ENCODE results near the gene MAD1L1. TPM values are rescaled to one million over a fixed set of nuclear protein-coding genes. Genes with fewer than 3 reads are reported as not detected.

MAD1L1 gene
- total RNA-seq, 1 experiment from 2014 or later, result 38.5 TPM

DNA sequence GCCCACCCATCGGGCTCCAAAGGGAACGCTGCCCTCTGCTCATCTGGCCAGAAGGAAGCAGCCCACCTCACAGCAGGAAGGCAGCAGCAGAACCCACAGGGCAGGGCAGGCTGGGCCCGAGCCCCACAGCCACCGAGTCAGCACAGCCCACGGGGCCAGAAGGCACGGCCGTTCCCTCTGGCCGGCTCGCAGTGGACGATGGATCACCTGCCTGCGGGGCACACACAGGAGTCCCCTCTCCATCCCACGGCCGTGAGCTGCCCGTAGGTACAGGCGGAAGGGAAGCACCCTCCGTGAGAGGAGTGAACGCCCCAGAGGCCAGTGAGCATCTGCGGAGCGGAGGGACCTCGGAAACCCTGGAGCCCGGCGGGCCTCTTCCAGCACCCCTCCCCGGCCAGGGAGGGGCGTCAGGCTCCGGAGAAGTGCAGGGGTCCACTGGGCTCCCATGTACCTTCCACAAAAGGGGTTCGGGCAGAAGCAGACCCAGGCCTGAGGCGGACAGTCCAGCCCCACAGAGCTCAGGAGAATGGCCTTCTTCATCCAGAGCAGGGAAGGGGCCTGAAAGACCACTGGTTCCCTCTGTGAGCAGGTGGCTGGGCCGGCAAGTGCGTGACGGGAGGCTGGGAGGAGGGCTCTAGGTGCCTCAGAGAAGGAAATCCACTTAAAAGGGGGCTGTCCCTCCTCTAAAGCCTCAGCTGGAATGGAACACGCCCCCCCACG is 20.9 kb upstream of the MAD1L1 start:
- Histone ChIP-seq H3K36me3 (ENCODE audit: control insufficient read depth in 1 of 2, insufficient read depth in 2 of 2, low read length in 2 of 2) (no peaks in the 10 kb centered on the region), H4K20me1 (ENCODE audit: insufficient read depth) (no peaks in the 10 kb centered on the region), H3K4me2 (ENCODE audit: low read length) (no peak overlapping the region), H3K27ac (ENCODE audit: low read depth, low read length) (no peak overlapping the region), H3K9ac (ENCODE audit: low read length) (no peak overlapping the region), H3K79me2 (ENCODE audit: insufficient read depth, low read length) (no peaks in the 10 kb centered on the region), H3K9me3 (ENCODE audit: control insufficient read depth in 1 of 2, insufficient read depth in 1 of 2, low read depth in 1 of 2, low read length in 2 of 2) (no peaks in the 10 kb centered on the region), H3K9me2 (ENCODE audit: insufficient read depth) (no peaks in the 10 kb centered on the region), H2AFZ (ENCODE audit: low read depth, low read length, poor library complexity, severe bottlenecking) (no peak overlapping the region), H3K4me3 (replicated peaks in 1 of 2; ENCODE audit: low read depth in 1 of 2, low read length in 2 of 2) (no peak overlapping the region), H3K27me3 (ENCODE audit: insufficient read depth, low read length) (no peaks in the 10 kb centered on the region), H3K4me1 (ENCODE audit: control insufficient read depth in 1 of 2, insufficient read depth in 2 of 2, low read length in 2 of 2) (peaks cover 6 to 20% of the 10 kb centered on the region in 2 experiments; a peak in 3 of 4 replicates)
- RAD21 ChIA-PET (ENCODE audit: low non-redundant PET in 1 of 2, low total read pairs in 2 of 2, uncharacterized antibody in 2 of 2, unreplicated experiment in 2 of 2), result no interaction called here
- ATAC-seq (no peak), DNase-seq (ENCODE audit: low read depth, low spot score) (no peak)
- TF ChIP-seq CEBPB (IDR thresholded peaks at IDR 0.05; ENCODE audit: low read depth), result no peak
- no peak for TF ChIP-seq EZH2 (IDR thresholded peaks at IDR 0.05)
- TF ChIP-seq CBX3 (IDR thresholded peaks at IDR 0.05; ENCODE audit: low read depth), result no peak
- BruUV-seq (replicated peaks), result no TSS peak
- intact Hi-C loops (cut with micrococcal nuclease), result no loop called here
- CTCF ChIA-PET, result no interaction called here
- POLR2A ChIA-PET, result no interaction called here

DNA sequence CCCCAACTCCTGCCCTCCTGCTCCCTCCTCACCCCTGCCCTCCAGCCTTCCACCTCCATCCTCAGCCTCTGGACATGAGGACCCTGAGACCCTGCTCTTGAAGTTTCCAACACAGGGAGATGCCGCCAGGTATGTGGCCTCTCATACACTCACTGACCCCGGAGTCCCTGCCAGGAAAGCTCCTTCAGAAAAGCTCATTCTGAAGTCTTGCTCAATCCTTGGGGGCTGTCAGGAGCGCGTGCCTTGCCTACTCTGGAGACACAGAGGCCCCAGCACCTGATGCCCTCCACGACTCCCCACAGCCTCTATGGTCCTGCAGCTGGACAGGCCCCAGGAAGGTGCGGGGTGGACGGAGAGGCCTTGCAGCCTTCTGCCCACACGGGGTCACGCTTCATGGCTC is 20.3 kb upstream of the MAD1L1 start:
- Histone ChIP-seq H3K9me2 (ENCODE audit: insufficient read depth) (no peaks in the 10 kb centered on the region), H3K36me3 (ENCODE audit: control insufficient read depth in 1 of 2, insufficient read depth in 2 of 2, low read length in 2 of 2) (no peaks in the 10 kb centered on the region), H3K9me3 (ENCODE audit: control insufficient read depth in 1 of 2, insufficient read depth in 1 of 2, low read depth in 1 of 2, low read length in 2 of 2) (no peaks in the 10 kb centered on the region), H3K79me2 (ENCODE audit: insufficient read depth, low read length) (no peaks in the 10 kb centered on the region), H3K4me3 (replicated peaks in 1 of 2; ENCODE audit: low read depth in 1 of 2, low read length in 2 of 2) (no peak overlapping the region), H3K27ac (ENCODE audit: low read depth, low read length) (no peak overlapping the region), H2AFZ (ENCODE audit: low read depth, low read length, poor library complexity, severe bottlenecking) (no peak overlapping the region), H3K4me1 (ENCODE audit: control insufficient read depth in 1 of 2, insufficient read depth in 2 of 2, low read length in 2 of 2) (peaks cover 6 to 20% of the 10 kb centered on the region in 2 experiments; a peak in 3 of 4 replicates), H3K27me3 (ENCODE audit: insufficient read depth, low read length) (no peaks in the 10 kb centered on the region), H3K4me2 (ENCODE audit: low read length) (no peak overlapping the region), H4K20me1 (ENCODE audit: insufficient read depth) (no peaks in the 10 kb centered on the region), H3K9ac (ENCODE audit: low read length) (no peak overlapping the region)
- no TSS peak for BruUV-seq (replicated peaks)
- RAD21 ChIA-PET (ENCODE audit: low non-redundant PET in 1 of 2, low total read pairs in 2 of 2, uncharacterized antibody in 2 of 2, unreplicated experiment in 2 of 2), result no interaction called here
- ATAC-seq (no peak), DNase-seq (ENCODE audit: low read depth, low spot score) (no peak)
- POLR2A ChIA-PET, result no interaction called here
- intact Hi-C loops (cut with micrococcal nuclease), result no loop called here
- CTCF ChIA-PET, result no interaction called here
- TF ChIP-seq, protein P1, sequence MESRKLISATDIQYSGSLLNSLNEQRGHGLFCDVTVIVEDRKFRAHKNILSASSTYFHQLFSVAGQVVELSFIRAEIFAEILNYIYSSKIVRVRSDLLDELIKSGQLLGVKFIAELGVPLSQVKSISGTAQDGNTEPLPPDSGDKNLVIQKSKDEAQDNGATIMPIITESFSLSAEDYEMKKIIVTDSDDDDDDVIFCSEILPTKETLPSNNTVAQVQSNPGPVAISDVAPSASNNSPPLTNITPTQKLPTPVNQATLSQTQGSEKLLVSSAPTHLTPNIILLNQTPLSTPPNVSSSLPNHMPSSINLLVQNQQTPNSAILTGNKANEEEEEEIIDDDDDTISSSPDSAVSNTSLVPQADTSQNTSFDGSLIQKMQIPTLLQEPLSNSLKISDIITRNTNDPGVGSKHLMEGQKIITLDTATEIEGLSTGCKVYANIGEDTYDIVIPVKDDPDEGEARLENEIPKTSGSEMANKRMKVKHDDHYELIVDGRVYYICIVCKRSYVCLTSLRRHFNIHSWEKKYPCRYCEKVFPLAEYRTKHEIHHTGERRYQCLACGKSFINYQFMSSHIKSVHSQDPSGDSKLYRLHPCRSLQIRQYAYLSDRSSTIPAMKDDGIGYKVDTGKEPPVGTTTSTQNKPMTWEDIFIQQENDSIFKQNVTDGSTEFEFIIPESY (IDR thresholded peaks at IDR 0.05; ENCODE audit: extremely low read depth, insufficient replicate concordance, low read length), result no peak
- TF ChIP-seq CBX3 (IDR thresholded peaks at IDR 0.05; ENCODE audit: low read depth) (no peak), TCF7L2 (IDR thresholded peaks at IDR 0.05; ENCODE audit: borderline replicate concordance, extremely low read depth, insufficient read depth, insufficient read length) (no peak), ELF1 (IDR thresholded peaks at IDR 0.05; ENCODE audit: borderline replicate concordance, low read depth) (no peak), RAD21 (IDR thresholded peaks at IDR 0.05; ENCODE audit: low read depth) (no peak), EZH2 (IDR thresholded peaks at IDR 0.05) (no peak), EGR1 (IDR thresholded peaks at IDR 0.05; ENCODE audit: low read depth) (no peak), EZH2phosphoT487 (IDR thresholded peaks at IDR 0.05; ENCODE audit: borderline replicate concordance) (no peak), JUND (IDR thresholded peaks at IDR 0.05) (no peak), ZNF274 (IDR thresholded peaks at IDR 0.05; ENCODE audit: low read depth, low read length) (no peak), ZFX (IDR thresholded peaks at IDR 0.05) (no peak), FOSL1 (IDR thresholded peaks at IDR 0.05; ENCODE audit: low read depth) (no peak), POLR2AphosphoS5 (IDR thresholded peaks at IDR 0.05; ENCODE audit: low read depth, low read length) (no peak)
- TF ChIP-seq, protein P2, sequence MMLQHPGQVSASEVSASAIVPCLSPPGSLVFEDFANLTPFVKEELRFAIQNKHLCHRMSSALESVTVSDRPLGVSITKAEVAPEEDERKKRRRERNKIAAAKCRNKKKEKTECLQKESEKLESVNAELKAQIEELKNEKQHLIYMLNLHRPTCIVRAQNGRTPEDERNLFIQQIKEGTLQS (IDR thresholded peaks at IDR 0.05), result no peak
- TF ChIP-seq, protein P3, sequence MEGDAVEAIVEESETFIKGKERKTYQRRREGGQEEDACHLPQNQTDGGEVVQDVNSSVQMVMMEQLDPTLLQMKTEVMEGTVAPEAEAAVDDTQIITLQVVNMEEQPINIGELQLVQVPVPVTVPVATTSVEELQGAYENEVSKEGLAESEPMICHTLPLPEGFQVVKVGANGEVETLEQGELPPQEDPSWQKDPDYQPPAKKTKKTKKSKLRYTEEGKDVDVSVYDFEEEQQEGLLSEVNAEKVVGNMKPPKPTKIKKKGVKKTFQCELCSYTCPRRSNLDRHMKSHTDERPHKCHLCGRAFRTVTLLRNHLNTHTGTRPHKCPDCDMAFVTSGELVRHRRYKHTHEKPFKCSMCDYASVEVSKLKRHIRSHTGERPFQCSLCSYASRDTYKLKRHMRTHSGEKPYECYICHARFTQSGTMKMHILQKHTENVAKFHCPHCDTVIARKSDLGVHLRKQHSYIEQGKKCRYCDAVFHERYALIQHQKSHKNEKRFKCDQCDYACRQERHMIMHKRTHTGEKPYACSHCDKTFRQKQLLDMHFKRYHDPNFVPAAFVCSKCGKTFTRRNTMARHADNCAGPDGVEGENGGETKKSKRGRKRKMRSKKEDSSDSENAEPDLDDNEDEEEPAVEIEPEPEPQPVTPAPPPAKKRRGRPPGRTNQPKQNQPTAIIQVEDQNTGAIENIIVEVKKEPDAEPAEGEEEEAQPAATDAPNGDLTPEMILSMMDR (IDR thresholded peaks at IDR 0.05 in 2 of 3, conservative IDR thresholded peaks at IDR 0.05 in 1 of 3; ENCODE audit: borderline replicate concordance in 1 of 3, insufficient read depth in 1 of 3, low read depth in 2 of 3, low read length in 2 of 3), result no peak
- TF ChIP-seq, protein P4, sequence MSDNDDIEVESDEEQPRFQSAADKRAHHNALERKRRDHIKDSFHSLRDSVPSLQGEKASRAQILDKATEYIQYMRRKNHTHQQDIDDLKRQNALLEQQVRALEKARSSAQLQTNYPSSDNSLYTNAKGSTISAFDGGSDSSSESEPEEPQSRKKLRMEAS (IDR thresholded peaks at IDR 0.05), result no peak
